SW480 (cell line): ENCODE data around the gene MYD88.

ENCODE experiments used
- DNase-seq: peaks from one replicate; pipeline ENCODE4 v3.0.0-alpha.2; 2016; ENCODE audit warnings: low spot score

MYD88 gene

GRCh38 chr3:38165722-38166387, 27.4 kb downstream of the MYD88 start:
- DNase-seq = peak; percentile 69

- DNase-seq = no peak
Measured at GRCh38 chr3:38167591-38167990, 29.1 kb downstream of the MYD88 start.

DNA sequence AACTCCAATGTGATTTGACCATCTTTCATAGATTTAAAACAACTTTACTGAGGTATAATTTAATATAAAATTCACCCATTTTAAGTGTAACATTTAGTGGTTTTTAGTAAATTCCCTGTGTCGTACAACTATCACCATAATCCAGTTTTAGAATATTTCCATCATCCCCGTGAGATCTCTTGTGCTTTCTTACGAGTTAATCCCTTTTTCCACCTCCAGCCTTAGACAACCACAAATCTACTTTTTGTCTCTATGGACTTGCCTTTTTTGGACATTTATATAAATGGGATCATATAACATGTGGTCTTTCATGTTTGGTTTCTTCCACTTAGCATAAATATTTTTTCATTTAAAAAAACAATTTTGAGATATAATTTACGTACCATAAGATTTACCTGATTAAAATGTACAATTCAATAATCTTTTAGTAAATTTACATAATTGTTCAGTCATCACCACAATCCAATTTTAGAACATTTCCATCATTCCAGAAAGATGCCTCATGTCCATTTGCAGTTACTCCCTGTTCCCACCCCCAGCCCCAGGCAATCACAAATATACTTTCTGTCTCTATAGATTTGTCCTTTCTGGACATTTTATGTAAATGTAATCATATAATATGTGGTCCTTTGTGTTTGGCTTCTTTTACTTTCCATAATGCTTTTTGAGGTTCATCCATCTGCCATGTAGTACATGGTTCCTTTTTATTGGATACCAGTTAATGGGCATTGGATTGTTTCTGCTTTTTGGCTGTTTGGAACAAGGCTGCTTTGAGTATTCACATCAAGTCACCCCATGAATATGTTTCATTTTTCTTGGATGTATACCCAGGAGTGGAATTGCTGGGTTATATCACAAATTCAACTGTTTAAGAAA, 29.9 kb downstream of the MYD88 start:
- no peak for DNase-seq

- DNase-seq = no peak
Measured at GRCh38 chr3:38169027-38169317, 30.5 kb downstream of the MYD88 start.

GRCh38 chr3:38170722-38171121, 32.3 kb downstream of the MYD88 start:
- no peak for DNase-seq

DNA sequence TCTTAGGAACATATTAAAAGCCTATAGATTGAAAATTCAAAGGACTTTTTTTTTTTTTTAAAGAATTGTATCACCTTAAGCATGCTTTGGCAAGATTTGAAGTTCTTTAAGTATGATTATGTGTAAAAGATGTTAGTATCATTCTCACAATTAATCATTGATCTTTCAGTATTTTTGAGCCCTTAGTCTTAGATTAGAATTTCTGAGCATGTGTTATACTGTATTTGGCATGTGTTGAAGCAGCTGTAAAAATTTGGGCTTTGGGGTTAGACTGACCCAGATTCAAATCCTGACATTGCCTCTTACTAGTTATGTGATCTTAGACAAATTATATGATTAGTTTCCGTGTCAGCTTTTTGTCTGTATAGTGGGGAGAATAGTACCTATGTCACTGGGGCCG, 33.2 kb downstream of the MYD88 start:
- DNase-seq = no peak

DNA sequence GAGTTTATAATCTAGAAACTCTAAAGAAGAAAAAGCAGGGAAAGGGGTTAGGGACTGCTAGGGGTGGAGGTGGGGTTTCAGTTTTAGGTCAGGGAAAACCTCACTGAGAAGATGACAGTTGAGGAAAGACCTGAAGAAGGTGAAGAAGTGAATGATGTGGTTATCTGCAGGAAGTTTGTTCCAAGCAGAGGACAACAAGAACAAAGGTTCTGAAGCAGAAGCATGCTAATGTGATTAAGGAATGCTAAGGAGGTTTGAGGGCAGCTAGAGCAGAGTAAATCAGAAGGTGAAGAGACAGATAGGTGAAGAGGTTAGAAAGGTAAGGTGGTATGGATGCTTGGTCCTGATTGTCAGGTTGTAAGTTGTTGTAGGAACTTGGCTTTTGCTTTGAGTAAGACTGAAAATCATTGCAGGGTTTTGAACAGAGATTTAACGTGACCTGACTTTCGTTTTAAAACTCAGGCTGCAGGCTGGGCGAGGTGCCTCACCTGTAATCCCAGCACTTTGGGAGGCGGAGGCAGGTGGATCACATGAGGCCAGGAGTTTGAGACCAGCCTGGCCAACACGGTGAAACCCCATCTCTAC, 35.5 kb downstream of the MYD88 start:
- DNase-seq = no peak

DNA sequence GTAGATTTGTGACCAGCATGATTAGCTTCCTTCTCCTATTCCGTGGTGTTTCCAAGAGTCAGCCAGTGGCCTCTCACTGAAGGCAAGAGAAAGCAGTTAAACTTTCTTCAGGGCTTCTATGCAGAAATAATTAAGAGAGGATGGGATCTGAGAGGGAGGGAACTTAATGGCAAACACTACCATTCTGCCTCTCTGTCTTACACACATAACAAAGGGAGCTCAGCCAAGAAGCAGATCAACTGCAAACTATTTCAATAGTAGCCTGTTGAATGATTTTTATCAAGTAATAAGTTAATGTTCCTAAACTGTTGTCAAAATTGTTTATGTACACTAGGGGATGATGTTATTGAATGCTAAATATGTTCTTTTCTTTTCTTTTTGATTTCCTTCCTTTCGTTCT, 38.7 kb downstream of the MYD88 start:
- DNase-seq = no peak

- no peak for DNase-seq
Measured at GRCh38 chr3:38186781-38187180, 48.3 kb downstream of the MYD88 start.

- DNase-seq = no peak
Measured at GRCh38 chr3:38190481-38190881, 52.0 kb downstream of the MYD88 start.
